Caki2 (cell line): ENCODE data around the gene FNBP1. TPM values are rescaled to one million over a fixed set of nuclear protein-coding genes. Genes with fewer than 3 reads are reported as not detected.
"Not testable (repeated sequence)": the region's sequence is repeated elsewhere in the genome, so short reads cannot be mapped to it uniquely, and the experiment has no call there.

ENCODE experiments used
- DNase-seq: peaks from one replicate; pipeline ENCODE4 v3.0.0-alpha.2; 2015; ENCODE audit warnings: low read depth
- in situ Hi-C: cut with HindIII; loops from 2 replicates; pipeline ENCODE4 v1.10.0; 2016; ENCODE audit warnings: low sequenced_read_pairs, low pct_unique_long_range_greater_than_20kb, mixed read lengths
- total RNA-seq: library from RNA; depleted of rRNA; stranded (reverse); fragments of >200 nt; shearing (Covaris generic); gene quantifications from 2 replicates; pipeline ENCODE4 v1.2.3, GENCODE V29; 2014; ENCODE audit warnings: low replicate concordance

FNBP1 gene
- total RNA-seq, 1 experiment from 2014 or later = 103 TPM

GRCh38 chr9:129944506-129945116 is 98.4 kb downstream of the FNBP1 start:
- DNase-seq = no peak
- in situ Hi-C loops = no loop called here

GRCh38 chr9:129939431-129939830 is 103.6 kb downstream of the FNBP1 start:
- no peak for DNase-seq
- in situ Hi-C loops = no loop called here

- DNase-seq = no peak
- in situ Hi-C loops = no loop called here
These were observed 104.6 kb downstream of the FNBP1 start for GRCh38 chr9:129938291-129938979.

- DNase-seq, in situ Hi-C loops: not testable (repeated sequence)
These were observed 105.1 kb downstream of the FNBP1 start for GRCh38 chr9:129937879-129938278.

GRCh38 chr9:129936222-129936621 is 106.8 kb downstream of the FNBP1 start:
- in situ Hi-C loops = no loop called here
- no peak for DNase-seq

- DNase-seq = no peak
- in situ Hi-C loops = no loop called here
These were observed 108.2 kb downstream of the FNBP1 start for GRCh38 chr9:129934780-129935179.

GRCh38 chr9:129934041-129934591 is 108.9 kb downstream of the FNBP1 start:
- in situ Hi-C loops = no loop called here
- no peak for DNase-seq

GRCh38 chr9:129933185-129934040 is 109.6 kb downstream of the FNBP1 start:
- in situ Hi-C loops = no loop called here
- no peak for DNase-seq

GRCh38 chr9:129932303-129933151 is 110.5 kb downstream of the FNBP1 start:
- no peak for DNase-seq
- in situ Hi-C loops = no loop called here

- DNase-seq = no peak
These were observed 112.2 kb downstream of the FNBP1 start for GRCh38 chr9:129930743-129931142.

GRCh38 chr9:129929496-129930125 is 113.4 kb downstream of the FNBP1 start:
- no peak for DNase-seq
- in situ Hi-C loops = no loop called here

More at GRCh38 chr9:129930743-129931142, 112.2 kb downstream of the FNBP1 start:
- in situ Hi-C loops = no loop called here

- in situ Hi-C loops = no loop called here
These were observed 119.4 kb downstream of the FNBP1 start for GRCh38 chr9:129923589-129923988.

GRCh38 chr9:129921905-129922304 is 121.1 kb downstream of the FNBP1 start:
- in situ Hi-C loops = no loop called here
- DNase-seq = no peak

More at GRCh38 chr9:129923589-129923988, 119.4 kb downstream of the FNBP1 start:
- DNase-seq = no peak

- in situ Hi-C loops = no loop called here
- DNase-seq = no peak
These were observed 123.1 kb downstream of the FNBP1 start for GRCh38 chr9:129919841-129920240.

- no peak for DNase-seq
- in situ Hi-C loops = no loop called here
These were observed 123.7 kb downstream of the FNBP1 start for GRCh38 chr9:129919277-129919676.

- in situ Hi-C loops = no loop called here
- no peak for DNase-seq
These were observed 124.6 kb downstream of the FNBP1 start for GRCh38 chr9:129918296-129918950.

- in situ Hi-C loops = no loop called here
- no peak for DNase-seq
These were observed 126.3 kb downstream of the FNBP1 start for GRCh38 chr9:129916707-129917106.
